HG03066 (cell line): ENCODE measurements around the gene DTYMK.
A peak's percentile ranks its signal among the peaks of the same experiment; 100 is the strongest.
"Not testable (repeated sequence)": the region's sequence is repeated elsewhere in the genome, so short reads cannot be mapped to it uniquely, and the experiment has no call there.

Source experiments
- ATAC-seq: cut with Tn5 transposase; IDR thresholded peaks from one replicate; pipeline ENCODE4 v1.9.1; 2021; ENCODE audit warnings: low read depth; ENCODE audit not compliant: unreplicated experiment

The DTYMK gene, protein sequence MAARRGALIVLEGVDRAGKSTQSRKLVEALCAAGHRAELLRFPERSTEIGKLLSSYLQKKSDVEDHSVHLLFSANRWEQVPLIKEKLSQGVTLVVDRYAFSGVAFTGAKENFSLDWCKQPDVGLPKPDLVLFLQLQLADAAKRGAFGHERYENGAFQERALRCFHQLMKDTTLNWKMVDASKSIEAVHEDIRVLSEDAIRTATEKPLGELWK

DNA sequence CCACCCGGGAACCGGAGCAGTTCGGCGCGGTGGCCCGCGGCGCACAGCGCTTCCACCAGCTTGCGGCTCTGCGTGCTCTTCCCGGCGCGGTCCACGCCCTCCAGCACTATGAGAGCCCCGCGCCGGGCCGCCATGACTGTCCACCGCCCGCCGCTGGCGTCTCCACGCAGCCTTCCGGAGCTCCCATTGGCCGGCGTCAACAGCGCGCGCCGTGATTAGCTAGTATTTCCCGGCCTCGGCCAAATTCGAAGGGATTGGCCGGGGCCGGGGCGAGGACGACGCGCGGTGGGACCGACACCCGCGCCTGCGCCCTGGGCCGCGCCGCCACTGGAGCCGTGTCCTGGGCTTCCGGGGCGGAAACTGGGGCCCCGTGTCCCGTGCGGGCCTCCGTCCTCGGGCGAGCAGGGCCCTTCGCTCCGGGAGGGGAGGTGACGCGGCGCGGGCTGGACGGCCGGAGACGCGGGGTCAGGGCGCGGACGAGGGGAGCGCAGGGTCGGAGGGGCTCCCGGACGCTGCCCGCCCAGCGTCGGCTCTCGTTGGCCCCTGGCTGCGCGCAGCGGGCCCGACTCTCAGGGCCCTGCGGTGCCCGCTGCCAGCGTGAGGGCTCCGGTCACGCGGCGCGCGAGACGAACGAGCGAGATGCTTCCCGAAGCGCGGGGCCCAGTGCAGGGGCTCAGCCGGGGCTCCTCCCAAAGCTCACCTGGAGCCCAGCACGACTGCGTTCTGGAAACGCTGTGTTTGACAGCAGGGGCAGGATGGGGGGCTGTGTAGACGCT lies at the start of gene DTYMK:
DTYMK (minus strand) TSS at position 166 of the 776 bp plus-strand sequence; CDS start at position 134, 32 bp downstream.
- peak; percentile 95 for ATAC-seq

DNA sequence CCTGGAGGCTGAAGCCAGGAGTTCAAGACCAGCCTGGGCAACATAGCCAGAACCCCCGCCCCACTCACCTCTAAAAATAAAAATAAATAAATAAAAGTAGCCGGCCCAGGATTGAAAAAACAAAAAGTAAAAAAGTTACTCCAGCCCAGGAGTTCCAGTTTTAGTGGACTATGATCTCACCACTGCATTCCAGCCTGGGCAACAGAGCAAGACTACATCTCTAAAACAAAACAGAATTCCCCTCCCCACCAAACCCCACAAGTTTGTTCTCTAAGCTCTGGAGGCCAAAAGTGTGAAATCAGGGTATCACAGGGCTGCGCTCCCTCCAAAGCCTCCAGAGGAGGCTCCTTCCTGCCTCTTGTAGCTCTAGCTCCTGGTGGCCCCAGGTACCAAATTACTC lies 49.5 kb upstream of the DTYMK start:
- ATAC-seq = no peak

DNA sequence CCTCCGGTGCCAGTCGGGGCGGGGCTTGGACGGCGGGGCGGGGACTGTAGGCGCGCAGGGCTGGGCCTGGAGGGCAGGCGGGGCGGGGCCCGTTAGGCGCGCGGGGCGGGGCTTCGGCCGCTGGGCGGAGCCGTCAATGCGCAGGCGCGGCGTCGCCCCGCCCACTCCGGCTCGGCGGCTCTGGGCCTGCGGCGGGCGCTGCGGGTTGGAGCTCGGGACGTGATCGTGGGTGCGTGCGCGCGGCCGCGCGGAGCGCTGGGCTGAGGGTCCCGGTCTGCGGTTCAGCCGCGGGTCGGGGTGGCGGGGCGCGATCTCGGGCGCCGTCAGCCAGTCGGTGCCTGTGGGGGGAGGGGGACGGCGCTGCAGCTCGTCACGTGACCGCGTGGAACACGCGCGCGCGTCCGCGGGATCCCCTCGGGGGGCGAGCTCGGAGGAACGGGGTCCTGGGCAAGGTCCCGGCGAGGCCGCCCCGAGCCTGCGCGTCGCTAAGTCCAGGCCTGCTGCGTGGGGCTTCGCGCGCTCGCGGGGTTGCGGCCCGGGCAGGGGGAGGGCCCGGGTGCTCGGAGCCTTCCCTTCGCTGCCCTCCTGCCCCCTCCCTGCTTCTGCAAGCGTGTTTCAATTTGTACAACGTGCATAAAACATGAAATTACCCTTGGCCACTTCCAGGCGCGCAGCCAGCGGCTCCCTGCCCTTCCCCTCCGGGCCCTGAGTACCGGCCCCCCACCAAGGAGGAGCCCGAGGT lies 48.0 kb upstream of the DTYMK start, which contains the start of gene D2HGDH:
D2HGDH (plus strand) TSS at position 164 of the 742 bp plus-strand sequence. CDS start 595 bp downstream, outside the sequence.
- peak; percentile 76 for ATAC-seq

DNA sequence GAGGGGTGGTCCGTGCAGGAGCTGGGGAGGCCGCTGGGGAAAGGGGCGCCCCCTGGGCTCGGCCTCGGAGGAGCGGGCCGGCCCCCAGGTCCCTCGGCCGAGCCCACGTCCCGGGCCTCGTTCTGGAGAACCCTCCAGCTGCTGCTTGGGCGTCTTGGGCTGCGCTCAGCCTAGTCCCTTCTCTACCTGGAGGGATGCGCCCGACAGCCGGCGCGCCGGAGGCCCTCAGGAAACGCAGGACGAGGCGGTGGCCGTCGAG lies 47.5 kb upstream of the DTYMK start:
- ATAC-seq = no peak

DNA sequence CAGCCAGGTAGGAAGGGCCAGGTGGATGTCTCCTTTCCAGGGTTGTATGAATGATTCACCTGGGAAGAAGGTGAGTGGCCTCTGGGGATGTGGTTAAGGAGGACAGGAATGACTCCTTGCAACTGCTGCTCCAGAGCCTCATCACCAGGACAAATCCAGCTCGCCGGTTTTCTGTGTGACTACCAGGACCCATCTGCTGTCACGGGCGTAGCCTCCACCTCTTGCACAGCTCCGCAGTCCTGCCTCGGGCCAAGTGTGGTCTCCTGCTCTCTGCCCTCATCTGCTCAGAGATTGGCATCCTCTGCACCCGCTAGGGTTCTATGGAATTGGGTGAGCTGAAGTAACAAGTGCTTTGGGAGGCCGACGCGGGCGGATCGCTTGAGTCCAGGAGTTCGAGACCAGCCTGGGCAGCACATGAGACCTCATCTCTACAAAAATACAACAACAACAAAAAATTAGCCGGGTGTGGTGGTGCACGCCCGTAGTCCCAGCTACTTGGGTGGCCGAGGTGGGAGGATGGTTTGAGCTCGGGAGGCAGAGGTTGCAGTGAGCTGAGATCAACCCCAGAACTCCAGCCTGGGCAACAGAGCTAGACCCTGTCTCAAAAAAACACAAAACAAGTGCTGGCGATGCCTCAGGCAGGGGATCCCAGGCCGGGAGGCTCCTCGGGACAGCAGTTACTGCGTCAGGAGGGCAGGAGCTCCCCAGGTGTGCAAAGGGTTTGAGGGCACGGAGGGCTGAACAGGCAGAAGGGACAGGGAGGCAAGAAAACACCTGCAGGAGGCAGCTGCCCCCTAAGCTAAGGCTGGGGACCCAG lies 47.0 kb upstream of the DTYMK start:
- ATAC-seq = no peak

DNA sequence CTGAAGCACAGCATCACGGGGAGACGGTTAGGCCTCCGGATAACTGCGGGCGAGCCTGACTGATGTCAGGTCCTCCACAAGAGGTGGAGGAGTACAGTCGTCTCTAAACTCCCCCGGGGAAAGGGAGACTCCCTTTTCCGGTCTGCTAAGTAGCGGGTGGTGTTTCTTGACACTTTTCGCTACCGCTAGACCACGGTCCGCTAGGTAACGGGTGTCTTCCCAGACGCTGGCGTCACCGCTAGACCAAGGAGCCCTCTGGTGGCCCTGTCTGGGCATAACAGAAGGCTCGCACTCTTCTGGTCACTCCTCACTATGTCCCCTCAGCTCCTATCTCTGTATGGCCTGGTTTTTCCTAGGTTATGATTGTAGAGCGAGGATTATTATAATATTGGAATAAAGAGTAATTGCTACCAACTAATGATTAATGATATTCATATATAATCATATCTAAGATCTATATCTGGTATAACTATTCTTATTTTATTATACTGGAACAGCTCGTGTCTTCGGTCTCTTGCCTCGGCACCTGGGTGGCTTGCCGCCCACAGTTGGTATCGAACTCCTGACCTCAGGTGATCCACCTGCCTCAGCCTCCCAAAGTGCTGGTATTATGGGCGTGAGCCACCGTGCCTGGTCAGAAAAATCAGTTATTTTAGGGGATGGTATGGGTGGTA lies 46.0 kb upstream of the DTYMK start:
- not testable (repeated sequence) for ATAC-seq

DNA sequence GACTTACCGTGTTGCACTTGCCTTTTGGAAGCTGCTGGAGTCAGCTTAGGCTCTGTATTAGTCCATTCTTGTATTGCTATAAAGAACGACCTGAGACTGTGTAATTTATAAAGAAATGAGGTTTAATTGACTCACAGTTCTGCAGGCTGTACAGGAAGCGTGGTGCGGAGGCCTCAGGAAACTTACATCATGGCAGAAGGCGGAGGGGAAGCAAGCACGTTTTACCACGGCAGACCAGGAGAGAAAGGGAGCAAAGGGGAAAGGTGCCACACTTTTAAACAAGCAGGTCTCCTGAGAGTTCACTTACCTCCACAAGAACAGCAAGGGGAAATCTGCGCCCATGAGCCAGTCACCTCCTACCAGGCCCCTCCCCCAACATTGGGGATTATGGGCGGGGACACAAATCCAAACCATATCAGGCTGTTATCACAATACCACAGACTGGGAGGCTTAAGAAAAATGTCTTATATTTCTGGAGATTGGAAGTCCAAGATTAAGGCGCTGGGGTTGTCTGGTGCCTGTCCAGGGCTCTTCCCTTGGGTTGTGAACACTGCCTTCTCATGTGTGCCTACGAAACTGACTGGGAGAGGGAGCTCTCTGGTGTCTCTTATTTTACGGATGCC lies 44.2 kb upstream of the DTYMK start:
- ATAC-seq = no peak

DNA sequence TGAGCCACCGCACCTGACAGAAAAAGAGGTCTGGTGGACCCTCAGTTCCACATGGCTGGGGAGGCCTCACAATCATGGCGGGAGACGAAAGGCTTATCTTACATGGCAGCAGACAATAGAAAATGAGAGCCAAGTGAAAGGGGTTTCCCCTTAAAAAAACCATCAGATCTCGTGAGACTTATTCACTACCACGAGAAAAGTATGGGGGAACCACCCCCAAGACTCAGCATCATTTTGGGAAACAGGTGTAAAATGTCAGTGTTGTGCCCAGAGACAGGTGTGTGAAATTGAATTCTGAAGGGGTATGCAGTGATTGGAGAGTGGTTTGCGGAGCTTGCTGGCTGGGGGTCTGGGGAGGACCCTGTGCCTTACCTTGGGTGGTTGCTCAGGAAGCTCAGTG lies 43.3 kb upstream of the DTYMK start:
- no peak for ATAC-seq

DNA sequence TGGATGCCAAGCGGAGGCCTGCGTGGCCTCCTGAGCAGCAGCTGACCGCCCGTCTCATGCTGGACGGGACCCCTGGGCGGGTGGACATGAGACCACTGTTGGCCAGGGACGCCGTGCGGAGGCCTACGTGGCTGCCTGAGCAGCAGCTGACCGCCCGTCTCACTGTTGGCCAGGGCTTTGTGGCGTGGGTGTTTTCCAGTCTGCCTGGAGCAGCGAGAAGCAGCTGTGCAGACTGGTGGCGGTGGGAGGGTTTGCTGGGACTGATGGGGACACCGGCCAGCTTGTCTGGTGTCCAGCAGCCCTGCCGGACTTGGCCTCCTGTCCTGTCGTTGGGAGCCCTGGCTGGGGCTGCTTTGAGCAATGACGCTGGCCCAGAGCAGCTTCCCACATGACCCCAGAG lies 42.0 kb upstream of the DTYMK start:
- no peak for ATAC-seq

DNA sequence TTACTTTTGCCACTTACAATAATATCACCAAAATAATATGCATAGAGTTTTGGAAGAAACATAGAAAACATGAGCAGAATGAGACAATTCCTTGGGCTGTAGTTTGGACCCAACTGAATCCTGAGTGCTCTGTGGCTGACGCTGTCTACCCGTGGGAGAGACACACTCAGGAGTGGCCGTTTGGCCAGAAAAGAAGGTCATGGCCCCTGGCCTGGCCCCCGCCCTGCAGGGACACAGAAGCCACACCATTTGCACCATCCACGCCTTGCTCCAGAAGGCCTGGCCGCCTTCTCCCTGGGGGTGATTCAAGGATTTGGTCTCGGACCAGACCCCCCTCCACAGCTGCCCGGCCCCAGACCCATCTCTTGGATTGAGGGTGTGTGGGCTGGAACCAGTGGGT lies 41.4 kb upstream of the DTYMK start:
- ATAC-seq = no peak

DNA sequence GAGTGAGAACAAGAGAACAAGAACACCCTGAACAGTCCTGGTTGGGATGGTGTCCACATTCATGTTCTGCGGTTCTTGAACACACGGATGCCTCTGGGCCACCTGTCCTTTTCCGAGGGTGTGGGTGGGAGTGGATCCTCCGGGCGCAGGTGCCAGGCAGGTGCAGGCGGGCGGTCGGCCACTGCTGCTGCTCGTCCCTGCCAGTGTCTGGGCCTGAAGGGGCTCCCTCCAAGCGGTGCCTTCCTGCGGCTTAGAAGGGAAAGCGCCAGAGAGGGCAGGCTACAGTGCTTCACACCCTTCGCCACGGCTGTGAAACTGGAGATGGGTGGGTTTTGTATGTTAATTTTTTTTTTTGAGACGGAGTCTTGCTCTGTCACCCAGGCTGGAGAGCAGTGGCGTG lies 39.8 kb upstream of the DTYMK start:
- no peak for ATAC-seq

DNA sequence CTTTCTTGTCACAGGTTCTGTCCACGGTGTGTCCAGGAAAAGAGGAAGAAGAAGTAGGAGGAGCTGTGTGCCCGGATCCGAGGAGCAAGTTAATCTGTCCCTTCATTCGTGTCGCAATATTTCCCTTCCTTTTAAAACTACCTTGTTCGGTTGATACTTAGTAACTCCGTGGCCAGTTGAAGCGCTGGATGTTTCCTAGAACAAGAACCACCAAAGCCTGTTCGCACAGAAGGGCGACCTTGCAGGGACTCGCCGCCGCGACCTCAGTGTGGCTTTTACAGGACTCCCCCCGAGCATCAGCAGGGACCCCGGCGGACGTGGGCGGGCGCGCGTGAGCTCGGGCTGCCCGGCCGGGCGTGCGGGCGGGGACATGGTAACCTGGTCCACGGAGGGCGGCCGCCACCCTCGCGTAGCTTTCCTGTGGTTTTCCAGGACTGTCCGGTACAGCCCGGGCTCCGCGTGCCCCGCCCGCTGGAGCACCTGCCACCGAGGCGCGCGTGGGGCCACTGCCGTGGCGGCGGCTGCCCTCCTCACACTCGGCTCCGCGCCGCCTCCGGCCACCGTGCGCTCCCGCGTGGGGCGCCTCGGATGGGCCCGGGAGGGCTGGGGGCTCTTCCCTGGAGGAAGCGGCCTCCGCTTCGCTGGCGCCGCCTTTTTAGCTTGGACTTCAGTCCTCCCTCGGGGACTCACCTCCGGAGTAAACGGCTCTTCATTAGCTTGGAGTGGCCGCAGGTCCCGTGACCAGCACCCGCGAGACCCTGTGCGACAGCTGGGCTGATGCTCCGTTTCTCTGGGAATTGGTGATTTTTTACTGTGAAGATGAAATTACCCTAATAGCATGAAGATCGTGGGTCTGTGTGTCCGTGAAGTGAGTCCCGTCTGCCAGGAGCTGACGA lies 38.6 kb upstream of the DTYMK start:
- ATAC-seq = no peak

DNA sequence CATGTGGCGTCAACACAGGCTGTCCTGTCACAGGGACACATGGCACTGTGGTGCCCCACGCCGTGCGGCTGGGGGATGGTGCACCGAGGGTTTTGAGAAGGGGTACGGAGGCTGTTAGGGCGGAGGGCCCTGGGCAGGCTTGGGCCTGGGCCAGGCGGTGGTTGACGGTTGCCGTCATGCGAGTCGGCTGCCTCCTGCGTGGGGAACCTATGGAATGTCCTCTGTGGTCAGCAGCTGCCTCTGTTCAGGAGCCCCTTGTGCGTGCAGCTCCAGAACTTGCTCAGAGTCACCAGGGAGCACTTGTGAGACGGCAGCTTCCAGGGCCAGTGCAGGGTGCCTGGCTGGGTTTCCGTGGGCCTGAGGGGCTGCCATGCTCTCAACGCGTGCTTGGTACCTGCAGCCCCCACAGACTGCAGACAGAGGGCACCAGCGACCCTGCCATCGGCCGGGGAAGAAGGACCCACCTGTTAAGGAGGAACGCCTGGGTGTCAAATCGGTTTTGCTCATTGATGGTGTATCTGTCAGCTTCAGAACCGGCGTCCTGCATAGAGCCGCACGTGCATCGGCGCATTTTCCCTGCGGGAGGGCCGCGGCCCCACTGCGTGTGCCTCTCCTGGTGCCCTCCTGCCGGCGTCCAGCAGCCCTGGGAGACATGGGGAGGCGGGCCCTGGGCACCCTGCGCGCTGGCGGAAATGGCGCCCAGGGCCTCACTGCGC lies 37.8 kb upstream of the DTYMK start:
- no peak for ATAC-seq

DNA sequence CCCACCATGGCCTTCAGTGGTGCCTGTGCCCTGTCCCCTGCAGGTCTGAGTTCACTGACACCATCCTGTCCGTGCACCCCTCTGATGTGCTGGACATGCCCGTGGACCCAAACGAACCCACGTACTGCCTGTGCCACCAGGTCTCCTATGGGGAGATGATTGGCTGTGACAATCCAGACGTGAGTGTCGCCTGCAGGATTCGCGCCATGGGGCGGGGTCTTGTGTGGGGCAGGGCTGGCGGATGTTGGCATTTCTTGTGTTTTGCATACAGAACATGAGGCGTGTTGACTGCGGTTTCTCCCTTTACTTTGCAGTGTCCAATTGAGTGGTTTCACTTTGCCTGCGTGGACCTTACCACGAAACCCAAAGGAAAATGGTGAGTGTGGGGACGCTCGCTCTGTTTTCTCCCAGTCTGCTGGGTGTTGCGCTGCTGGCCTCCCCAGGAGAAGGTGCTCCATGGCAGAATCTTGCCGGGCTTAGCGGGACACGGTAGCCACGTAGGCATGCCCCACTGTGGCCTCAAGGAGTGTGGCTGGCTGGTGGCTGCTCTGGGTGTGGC lies 36.4 kb upstream of the DTYMK start:
- no peak for ATAC-seq

DNA sequence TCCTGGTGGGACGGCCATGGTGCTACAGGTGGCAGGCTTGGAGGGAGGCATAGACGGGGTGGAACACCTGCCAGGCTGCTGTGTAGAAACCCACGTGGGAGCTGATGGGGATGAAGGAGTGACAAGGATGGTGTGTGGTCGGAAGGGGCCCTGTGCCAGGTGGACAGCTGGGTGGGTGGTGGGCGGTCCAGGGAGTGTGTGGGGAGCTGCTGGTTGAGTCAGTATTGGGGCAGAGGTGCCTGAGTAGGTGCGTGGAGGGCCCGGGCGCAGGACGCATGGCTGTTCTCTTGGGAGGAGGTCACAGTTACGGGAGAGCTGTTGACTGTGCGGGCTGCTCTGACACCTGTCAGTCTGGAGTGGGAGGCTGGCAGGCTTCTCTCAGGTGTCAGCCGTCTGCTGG lies 35.2 kb upstream of the DTYMK start:
- no peak for ATAC-seq

DNA sequence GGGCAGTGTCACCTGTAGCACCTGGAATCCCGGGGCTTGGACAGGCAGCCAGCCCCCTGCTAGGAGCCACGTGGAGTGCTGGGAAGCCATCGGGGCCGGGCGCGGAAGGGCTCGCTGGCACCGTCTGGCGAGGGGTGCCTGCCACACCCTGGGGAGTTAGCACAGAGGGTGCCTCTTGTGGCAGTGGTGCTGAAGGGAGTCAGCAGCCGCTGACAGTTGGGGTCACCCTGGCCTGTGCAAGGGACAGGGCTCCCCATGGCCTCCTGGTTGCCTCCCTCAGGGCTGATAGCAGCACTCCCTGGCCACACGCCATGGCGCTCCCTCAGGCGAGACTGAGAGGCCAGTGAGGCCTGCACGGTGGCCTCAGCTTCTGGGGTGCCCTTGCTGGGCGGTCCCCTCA lies 33.9 kb upstream of the DTYMK start:
- no peak for ATAC-seq

DNA sequence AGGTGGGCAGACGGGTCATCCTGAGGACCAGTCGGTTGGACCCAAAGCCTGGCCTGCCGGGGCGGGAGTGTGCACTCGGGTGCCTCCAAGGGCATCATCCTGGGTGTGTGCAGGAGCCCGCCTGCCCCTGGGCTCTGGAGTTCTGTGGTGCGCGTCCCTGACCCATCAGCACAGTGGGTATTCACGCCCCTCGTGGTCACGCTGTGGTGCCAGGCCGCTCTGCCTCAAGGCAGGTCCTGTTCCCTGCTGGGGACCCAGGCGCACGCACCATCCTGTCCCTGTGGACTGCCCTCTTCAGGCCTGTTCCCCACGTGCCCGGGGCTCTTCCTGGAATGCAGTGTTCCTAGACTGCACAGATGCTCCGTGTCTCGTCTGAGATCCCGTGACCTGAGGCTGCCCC lies 33.5 kb upstream of the DTYMK start:
- no peak for ATAC-seq

DNA sequence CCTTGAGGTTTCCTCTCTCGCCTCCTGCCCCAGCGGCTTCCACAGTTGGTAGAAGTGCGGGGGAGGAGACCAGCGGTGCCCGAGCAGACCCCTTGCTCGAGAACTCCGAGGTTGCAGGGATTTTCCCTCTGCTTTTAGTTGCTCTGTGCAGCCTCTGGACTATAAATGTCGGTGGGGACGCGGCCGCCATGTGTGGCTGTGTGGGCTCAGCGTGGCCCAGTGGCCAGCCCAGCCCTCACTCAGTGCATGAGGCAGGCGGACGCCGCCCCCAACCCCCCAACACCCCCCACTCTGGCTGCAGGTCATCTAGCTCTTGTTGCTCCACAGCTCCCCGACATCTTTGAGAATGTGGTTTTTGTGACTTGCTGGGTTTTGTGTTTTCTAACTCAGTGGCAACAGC lies 32.5 kb upstream of the DTYMK start:
- ATAC-seq = no peak
